ENCODE measurements around the gene CAPN13. TPM values are rescaled to one million over a fixed set of nuclear protein-coding genes. Genes with fewer than 3 reads are reported as not detected.

Gene CAPN13, protein sequence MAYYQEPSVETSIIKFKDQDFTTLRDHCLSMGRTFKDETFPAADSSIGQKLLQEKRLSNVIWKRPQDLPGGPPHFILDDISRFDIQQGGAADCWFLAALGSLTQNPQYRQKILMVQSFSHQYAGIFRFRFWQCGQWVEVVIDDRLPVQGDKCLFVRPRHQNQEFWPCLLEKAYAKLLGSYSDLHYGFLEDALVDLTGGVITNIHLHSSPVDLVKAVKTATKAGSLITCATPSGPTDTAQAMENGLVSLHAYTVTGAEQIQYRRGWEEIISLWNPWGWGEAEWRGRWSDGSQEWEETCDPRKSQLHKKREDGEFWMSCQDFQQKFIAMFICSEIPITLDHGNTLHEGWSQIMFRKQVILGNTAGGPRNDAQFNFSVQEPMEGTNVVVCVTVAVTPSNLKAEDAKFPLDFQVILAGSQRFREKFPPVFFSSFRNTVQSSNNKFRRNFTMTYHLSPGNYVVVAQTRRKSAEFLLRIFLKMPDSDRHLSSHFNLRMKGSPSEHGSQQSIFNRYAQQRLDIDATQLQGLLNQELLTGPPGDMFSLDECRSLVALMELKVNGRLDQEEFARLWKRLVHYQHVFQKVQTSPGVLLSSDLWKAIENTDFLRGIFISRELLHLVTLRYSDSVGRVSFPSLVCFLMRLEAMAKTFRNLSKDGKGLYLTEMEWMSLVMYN
- 67.4 TPM for total RNA-seq

DNA sequence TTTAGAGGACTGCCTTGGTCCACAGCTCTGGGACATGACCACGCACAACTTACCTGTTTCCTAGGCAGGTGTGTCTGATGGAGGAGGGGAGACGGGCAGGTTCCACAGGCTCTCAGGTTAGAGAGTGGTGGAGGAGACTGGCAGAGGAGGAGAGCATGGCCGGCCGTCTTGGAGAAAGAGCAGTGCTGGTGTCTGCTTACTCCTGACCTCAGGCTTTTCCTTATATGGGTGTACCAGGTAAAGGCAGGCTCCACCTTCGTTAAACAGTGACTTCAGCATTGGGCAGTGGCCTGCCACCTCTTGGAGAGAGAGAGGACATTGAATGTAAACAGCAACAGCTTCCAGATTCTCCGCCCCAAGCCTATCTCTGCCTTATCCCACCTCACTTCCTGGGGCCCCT lies at the start of gene CAPN13:
CAPN13 (minus strand) TSS at position 198 of the 400 bp plus-strand sequence. CDS start 20,121 bp downstream, outside the sequence.
- DNase-seq (ENCODE audit: low spot score): peak; percentile 57

DNA sequence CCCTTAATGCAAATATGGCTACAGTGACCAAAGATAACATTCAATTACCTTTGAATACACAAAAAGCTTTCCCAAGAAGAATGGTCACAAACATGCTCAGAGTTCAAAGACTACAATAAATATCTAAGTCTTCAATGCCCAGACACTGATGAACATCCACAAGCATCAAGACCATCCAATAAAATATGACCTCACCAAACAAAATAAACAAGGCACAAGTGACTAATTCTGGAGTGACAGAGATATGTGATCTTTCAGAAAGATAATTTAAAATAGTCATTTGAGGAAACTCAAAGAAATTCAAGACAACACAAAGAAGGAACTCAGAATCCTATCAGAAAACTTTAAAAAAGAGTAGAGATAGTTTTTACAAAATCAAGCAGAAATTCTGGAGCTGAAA lies 40.6 kb upstream of the CAPN13 start:
- DNase-seq (ENCODE audit: low spot score): no peak

DNA sequence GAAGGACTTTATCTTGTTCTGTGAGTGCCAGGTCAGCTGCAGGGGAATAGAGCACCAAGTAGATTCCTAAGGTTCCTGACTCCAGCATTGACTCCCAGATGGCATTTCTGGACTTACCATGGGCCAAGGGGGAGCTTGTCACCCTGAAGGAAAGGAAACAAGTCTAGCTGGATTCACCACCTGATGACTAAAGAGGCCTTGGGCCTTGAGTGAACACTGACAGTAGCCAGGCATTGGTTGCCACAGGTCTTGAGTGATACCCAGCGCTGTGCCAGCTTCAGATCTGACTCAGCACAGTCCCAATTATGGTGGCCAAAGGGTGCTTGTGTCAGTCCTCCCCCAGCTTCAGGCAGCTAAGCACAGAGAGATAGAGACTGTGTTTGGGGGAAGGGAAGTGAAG lies 40.1 kb upstream of the CAPN13 start:
- DNase-seq (ENCODE audit: low spot score): no peak

DNA sequence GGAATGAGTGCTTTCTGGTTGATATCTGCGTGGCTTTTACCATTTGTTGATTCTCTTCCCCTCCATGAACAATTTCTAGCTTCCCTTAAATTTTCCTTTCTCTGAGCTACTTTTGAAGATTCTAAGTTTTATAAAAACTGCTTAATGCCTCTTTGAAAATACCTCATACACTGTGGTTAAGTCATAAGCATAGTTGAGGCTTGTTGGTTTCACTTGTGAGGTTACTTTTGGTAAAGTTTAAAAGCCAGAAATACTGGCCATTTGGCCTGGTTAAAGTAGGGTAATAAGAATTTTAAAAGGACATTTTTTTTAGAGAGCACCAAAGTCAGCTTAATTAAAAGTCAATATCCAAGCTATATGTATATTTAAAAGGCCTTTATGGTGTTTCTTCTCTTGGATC lies 21.3 kb upstream of the CAPN13 start:
- DNase-seq (ENCODE audit: low spot score): no peak

DNA sequence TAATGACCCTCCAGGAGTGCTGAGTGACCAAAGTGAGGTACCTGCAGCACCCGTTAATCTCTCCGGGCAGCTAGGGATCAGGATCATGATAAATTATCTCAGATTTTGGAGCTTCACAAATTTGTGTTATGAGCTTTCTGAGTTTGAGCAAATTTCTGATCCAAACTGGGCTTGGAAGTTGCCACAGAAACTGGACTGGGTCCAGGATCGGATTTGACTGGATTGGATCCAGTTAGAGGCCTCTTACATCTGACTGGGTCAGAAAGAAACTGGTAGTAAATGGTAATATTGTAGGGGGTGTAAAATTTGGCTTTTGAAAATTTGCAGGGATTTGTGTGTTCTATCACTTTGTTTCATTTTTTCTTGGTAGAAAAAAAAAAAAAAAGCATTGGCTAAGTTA lies 19.7 kb upstream of the CAPN13 start:
- DNase-seq (ENCODE audit: low spot score): no peak

DNA sequence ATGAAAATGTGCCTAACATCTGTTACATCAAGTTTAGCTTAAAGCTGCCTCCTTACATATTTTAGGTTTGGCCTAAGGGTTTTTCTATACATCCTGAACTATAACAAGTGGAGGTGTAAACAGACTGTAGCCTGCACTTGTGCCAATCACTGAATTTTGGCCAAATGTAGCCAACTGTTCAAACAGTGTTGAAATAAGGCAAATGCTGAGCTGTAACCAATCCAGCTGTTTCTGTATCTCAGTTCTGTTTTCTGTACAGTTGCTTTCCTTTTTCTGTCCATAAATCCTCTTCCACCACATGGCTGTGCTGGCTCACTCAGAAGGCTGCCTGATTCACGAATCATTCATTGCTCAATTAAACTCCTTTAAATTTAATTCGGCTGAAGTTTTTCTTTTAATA lies 19.2 kb upstream of the CAPN13 start:
- DNase-seq (ENCODE audit: low spot score): no peak

DNA sequence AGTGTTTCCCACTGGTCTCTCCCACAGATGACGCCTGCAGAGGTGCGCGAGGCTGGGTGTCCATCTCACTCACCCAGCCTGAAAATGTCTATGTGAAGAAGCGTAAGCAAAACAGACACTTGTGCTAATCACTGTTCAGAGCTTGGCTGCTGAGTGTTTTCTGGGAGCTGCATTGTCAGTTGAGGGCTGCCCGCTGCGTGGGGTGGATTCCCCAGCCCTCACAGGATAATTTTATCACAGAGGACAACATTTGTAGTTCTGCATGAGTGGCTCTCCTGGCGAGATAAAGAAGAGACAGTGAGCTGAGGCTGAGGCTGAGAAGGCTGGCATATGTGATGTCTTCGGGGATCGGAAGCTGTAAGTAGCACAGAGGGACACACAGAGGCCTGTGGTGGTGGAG lies 16.2 kb upstream of the CAPN13 start:
- no peak for DNase-seq (ENCODE audit: low spot score)

DNA sequence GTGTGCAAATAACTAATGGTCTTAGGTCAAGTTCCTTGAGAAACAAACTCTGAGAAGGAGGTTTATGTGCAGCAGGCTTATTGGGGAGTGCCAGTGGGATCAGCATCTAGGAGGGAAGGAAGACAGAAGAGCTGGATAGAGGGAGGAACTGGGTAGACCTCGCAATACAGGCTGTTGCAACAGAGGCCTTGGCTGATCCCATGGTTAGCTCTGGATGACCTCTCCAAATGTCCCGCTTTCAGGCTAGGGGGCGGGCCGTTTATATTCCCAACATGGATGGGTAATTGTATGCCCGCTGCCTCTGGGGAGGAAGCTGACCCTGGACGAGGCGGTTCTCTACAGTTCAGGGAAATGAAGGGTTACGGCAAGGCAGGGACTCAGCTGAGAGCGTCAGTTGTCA lies 14.7 kb upstream of the CAPN13 start:
- no peak for DNase-seq (ENCODE audit: low spot score)

DNA sequence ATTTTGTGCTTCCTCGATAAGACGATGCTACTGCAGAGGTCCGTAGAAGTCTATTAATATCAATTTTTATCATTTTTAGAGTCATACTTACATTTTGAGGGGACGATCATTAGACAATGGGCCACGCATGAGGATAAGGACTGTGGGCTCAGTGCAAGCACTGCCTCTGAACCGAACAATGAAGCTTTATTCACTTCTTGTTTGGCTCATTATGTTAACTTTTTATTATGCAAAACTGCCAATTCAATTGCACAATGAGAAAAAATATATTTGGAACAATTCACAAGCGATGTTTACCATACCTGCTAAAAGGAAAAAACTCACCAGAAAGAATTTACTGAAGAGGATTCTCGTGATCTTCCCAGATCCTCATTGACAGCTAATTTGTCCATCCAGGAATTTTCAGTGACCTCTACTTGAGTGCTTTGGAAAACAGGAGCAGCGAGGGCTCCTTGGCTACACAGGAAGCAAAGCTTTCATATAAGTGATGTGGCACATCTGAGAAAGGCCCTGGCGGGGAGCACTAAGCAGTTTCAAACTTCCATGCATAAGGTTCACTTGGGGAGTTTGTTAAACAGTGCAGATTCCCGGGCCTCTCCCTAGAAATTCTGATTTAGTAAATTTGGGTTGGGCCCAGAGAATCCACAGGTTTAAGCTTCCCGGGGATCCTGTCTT lies 13.3 kb upstream of the CAPN13 start:
- DNase-seq (ENCODE audit: low spot score): no peak

DNA sequence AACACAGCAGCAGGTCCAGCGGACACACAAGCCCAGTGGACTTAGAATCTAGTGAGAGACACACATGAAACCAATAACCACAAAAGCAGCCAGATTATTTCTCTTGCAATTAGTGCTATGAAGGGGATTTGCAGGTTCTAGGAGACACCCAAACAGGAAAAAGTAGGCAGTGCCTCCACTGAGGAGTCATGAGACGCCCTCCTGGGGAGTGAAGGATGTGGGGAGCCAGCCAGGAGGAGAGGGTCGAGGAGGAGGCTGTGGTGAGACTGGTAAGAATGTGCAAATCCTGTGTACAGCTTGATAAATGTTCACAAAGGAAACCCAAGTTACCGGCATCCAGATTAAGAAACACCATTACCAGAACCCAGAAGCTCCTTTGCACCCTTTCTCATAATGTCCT lies 2.7 kb upstream of the CAPN13 start:
- no peak for DNase-seq (ENCODE audit: low spot score)

DNA sequence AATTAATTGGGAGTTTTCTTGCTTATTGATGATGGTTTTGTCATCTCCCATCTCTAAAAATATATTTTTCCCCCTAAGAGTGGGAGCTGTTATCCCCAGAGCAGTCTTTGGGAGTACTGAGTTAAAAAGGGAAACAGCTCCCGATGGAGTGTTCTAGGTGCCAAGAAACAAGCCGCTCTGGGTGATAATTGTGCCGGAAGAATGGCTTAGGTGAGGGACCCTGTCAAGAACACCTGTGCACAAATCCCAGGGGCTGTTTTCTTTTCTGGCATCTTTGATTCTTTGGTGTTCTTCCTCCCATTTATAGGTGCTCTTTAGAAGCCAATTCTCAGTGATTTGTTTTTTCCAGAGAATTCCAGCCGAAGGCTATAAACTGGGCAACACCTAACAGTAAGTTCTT lies 1.4 kb upstream of the CAPN13 start:
- DNase-seq (ENCODE audit: low spot score): no peak

DNA sequence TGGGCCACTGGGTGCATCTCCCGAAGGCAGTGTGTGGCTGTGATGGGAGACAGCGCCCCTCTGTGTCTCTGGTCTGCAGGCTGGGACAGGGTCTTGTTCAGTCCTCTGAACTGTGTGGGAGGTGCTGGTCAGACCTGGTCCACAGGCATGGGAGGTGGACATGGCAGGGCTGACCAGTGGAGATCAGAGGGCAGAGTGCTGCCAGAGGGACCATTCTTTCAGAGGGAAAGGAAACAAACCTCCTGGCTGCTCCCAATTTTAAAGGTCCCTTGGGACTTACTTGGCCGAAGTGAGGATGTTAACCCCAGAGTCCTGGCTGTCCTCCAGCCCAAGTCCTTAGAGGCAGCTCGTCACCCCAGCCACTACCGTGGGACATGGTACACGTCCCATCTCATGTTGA lies 4.0 kb downstream of the CAPN13 start:
- DNase-seq (ENCODE audit: low spot score): no peak

DNA sequence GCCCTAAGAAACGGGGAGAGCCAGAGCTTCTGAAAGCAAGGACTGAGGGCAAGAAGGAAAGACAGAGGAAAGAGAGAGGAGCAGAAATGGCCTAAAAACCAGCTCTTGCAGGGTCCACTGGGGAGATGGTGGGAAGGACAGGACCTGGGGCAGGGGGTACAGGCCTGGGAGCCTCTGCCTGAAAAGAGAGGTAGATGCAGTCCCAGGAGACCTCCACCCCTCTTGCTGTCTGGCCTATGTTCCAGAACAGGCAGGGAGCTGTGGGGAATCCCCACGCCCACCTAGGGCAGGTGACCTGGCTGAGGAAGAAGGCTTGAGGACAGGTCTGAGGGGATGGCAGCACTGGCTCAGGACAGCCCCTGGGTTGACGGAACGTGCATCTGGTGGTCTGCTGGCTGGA lies 4.6 kb downstream of the CAPN13 start:
- no peak for DNase-seq (ENCODE audit: low spot score)

DNA sequence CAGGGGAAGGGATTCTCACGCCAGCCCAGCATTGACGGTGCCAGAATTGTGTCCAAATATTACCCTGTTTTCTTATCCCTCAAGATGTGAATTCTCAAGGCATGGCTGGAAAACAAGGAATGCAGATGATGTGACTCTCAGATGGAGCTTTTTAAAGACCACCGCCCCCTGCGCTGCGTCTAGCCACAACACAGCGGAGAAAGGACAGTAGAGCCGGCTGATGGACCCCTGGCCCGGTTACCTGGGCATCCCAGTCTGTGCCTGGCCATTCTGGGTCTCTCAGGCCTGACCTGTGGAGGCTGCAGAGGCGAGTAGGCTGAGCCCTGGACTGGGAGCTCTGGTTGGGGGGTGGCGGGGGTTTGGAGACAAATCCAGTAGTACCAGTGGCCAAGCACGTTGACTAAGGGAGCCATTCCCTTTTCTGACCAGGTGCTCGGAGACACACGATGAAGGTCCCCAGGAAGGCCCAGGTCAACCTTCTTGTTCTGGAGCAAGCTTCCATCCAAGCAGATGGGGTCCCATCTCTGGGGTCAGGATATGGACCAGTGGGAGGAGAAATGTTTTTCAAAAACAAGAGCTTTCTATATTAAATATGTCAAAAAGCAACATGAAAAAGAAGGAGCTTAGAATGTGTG lies 5.3 kb downstream of the CAPN13 start:
- no peak for DNase-seq (ENCODE audit: low spot score)

DNA sequence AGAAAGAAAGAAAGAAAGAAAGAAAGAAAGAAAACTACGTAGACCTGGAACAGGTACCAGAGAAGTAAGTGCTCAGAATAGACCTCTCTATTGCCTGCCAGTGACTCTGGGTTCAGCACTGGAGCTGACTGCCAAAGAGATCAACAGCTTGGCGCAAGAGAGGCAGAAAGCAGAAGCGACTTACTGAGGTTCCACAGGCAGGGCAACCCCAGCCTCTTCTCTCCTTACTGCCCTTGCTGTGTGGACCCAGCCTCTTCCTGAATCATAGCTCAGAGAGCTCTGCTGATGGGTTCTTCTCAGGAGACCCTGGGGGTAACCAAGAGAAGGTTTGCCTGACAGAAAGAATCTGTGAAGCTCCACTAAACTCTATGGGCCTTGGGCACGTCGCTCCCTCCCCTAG lies 7.1 kb downstream of the CAPN13 start:
- no peak for DNase-seq (ENCODE audit: low spot score)

DNA sequence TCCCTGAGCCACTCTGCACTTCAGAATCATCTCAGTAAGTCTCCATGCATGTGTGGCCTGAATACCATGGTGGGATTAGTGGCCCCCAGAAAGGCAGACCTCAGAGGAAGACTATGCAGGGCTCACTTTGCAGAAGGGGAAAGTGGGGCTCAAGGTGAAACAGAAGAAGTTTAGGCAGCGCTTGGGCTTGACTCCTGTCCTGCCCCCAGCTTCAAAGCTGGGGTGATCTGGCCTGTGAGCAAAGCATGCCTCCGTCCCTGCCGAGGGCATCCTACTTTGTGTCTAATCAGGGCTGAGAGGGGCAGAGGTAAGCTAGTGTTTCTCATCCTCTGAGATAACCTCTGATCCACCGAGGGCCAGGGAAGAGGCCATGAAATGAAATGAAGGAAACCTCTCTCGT lies 7.9 kb downstream of the CAPN13 start:
- no peak for DNase-seq (ENCODE audit: low spot score)

DNA sequence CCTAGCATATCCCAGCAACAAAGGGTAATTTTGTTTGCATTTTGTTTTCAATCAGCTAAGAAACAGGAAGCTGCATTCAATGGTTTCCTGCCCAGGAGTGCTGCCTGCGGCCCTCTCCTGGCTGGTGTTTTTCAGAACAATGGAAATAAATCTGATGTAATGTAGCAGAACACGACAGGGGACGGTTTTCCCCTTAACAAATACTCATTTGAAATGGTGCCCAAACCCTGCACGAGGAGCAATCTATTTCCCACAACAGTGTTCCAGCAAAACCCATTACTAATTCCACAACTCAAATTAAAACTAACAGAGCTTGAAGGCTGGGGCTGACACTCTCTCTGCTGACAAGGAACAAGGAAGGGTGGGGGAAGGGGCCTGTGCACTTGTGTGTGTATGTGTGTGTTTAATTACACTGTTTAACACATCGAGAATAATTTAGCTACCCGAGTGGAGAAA lies 8.7 kb downstream of the CAPN13 start:
- DNase-seq (ENCODE audit: low spot score): no peak

DNA sequence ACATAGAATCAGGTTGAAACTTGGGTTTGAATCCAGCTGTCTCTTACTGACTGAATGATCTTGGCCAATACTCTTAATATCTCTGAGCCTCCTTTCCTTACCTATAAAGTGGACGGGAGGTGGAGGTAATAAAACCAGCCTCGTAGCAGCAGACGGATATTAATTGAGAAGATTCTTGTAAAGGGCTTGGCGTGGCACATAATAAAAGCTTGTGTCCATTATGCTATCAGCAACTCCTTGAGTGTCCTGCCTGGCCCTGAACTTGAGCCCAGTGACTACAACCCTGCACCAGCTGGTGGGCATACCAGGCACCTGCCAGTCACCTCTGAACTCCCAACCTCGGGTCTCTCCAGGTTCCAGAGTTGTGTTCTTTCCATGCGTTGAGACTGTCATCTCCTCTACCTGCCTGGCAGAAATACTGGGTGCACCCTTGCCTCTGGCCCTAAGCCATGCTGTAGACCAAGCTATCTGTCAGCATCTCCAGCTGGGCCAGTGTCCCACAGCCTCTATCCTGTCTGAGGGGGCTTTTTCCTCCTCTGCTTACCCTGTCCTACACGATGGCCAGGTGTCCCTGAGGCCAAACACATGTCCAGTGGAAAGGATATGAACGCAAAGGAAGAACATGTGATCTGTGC lies 9.7 kb downstream of the CAPN13 start:
- DNase-seq (ENCODE audit: low spot score): no peak

DNA sequence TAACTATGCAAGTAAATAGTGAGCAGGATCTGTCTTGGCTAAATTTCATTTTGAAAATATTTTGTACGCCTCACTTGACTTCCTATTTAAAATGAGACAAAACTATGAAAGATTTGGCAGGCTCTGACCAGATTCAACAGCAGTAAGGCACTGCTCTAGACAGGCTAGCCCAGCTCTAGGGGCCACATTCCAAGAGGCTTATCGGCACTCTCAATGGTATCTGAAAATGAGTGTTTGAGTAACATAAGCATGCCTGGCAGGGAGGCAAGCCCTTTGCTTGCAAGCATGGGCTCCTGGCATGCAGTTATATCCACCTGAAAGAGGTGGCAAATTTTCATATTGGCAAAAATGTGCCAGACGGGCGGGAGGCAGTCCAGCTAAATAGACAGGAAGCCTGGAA lies 10.5 kb downstream of the CAPN13 start:
- DNase-seq (ENCODE audit: low spot score): no peak

DNA sequence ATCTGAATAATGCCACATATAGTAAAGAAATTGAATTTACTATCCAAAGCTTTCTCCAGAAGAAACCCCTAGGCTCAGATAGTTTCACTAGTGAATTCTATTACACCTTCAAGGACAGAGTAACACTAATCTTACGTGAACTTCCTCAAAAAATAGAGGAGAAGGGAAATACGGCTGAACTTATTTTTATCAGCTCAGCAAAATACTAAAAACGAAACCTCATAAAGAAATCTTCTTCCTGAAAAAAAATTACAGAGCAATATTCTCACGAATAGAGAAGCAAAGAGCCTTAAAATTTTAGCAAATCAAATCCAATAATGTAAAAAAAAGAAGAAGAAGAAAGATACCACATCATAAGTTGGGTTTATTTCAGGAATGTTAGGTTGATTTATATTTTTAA lies 14.7 kb downstream of the CAPN13 start:
- DNase-seq (ENCODE audit: low spot score): no peak

DNA sequence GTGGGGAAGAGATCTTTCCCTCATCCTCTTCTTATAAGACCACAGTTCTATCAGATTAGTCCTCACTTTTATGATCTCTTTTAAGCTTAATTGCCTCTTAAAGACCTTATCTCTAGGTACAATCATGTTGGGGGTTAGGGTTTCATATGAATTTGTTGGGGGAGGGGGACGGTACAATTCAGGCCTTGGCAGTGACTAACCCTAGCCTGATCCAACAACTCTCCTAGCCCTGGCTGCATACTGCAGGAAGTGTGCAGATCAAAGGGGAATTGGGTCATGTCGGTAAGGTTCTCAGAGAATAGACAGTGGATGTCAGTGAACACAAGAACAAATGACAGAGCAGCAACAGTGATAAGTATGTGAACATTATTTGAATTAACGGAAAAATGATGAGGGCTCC lies 16.4 kb downstream of the CAPN13 start:
- DNase-seq (ENCODE audit: low spot score): no peak

DNA sequence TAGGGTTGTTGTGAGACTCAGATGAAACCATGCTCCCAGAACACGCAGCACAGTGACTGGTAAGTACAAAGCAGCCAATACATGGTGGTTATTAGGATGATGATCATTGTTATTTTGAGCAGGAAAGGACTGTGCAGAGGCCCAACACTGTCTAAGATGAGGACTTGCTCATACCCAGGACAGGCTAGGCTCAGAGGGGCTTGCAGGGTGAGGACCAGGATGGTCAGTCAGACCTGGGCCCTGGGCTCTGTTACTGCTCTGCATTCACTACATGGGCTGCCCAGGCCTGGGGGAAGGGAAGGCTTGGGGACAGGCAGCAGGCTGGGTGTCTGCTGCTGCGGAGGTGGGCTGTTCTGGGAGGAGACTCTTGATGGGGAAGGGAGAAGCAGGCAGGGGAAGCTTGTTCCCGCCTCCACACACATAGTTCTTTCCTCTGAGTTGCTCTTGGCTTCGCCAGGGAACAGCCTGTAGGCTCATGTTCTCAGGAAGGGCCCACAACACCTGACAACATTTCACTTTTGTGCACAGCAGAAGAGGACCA lies 17.5 kb downstream of the CAPN13 start:
- no peak for DNase-seq (ENCODE audit: low spot score)
